ENCODE measurements around the gene ACADS. TPM values are rescaled to one million over a fixed set of nuclear protein-coding genes. Genes with fewer than 3 reads are reported as not detected.

ACADS gene
- total RNA-seq, 1 donor from 2014 or later = 7.2 TPM

GRCh38 chr12:120783197-120783596 is 57.6 kb downstream of the ACADS start:
- no peak for TF ChIP-seq CTCF (IDR thresholded peaks at IDR 0.05)
- H3K27me3 Mint-ChIP-seq (ENCODE audit: low read depth) = no peaks in the 10 kb centered on the region
- no peak for DNase-seq (ENCODE audit: low spot score)
- H3K27ac Mint-ChIP-seq (ENCODE audit: unreplicated experiment) = no peak overlapping the region
- peaks cover 5% of the 10 kb centered on the region for H3K4me1 Mint-ChIP-seq (ENCODE audit: low read depth)
- H3K9me3 Mint-ChIP-seq (ENCODE audit: low read depth) = no peaks in the 10 kb centered on the region
- H3K4me3 Mint-ChIP-seq (ENCODE audit: unreplicated experiment) = no peak overlapping the region
- H3K36me3 Mint-ChIP-seq (ENCODE audit: low read depth) = peaks cover 16% of the 10 kb centered on the region

- Mint-ChIP-seq H3K27me3 (ENCODE audit: low read depth) (no peaks in the 10 kb centered on the region), H3K36me3 (ENCODE audit: low read depth) (peaks cover 21% of the 10 kb centered on the region), H3K9me3 (ENCODE audit: low read depth) (no peaks in the 10 kb centered on the region)
Observed at GRCh38 chr12:120784804-120785203, 59.2 kb downstream of the ACADS start.

GRCh38 chr12:120787889-120788288 is 62.3 kb downstream of the ACADS start:
- DNase-seq (ENCODE audit: low spot score) = no peak
- no peak overlapping the region for H3K4me3 Mint-ChIP-seq (ENCODE audit: unreplicated experiment)
- H3K36me3 Mint-ChIP-seq (ENCODE audit: low read depth) = peaks cover 17% of the 10 kb centered on the region
- H3K9me3 Mint-ChIP-seq (ENCODE audit: low read depth) = no peaks in the 10 kb centered on the region
- TF ChIP-seq CTCF (IDR thresholded peaks at IDR 0.05) = no peak
- no peak overlapping the region for H3K27ac Mint-ChIP-seq (ENCODE audit: unreplicated experiment)
- no peaks in the 10 kb centered on the region for H3K27me3 Mint-ChIP-seq (ENCODE audit: low read depth)
- peaks cover 5% of the 10 kb centered on the region for H3K4me1 Mint-ChIP-seq (ENCODE audit: low read depth)

More at GRCh38 chr12:120784804-120785203, 59.2 kb downstream of the ACADS start:
- DNase-seq (ENCODE audit: low spot score) = no peak
- no peak for TF ChIP-seq CTCF (IDR thresholded peaks at IDR 0.05)
- no peak overlapping the region for H3K4me3 Mint-ChIP-seq (ENCODE audit: unreplicated experiment)
- H3K4me1 Mint-ChIP-seq (ENCODE audit: low read depth) = peaks cover 5% of the 10 kb centered on the region
- no peak overlapping the region for H3K27ac Mint-ChIP-seq (ENCODE audit: unreplicated experiment)

Other genes with a start within 250 kb of the ACADS start
- gene DYNLL1, start 229.7 kb upstream of the ACADS start, total RNA-seq = 317 to 550 TPM (median 322 TPM) in 3 replicates
- 16.2 to 22.9 TPM (median 19.8 TPM) in 3 replicates for gene COQ5, start 196.7 kb upstream of the ACADS start, total RNA-seq
- gene RNF10, start 191.5 kb upstream of the ACADS start, total RNA-seq = 136 to 138 TPM (median 136 TPM) in 3 replicates
- gene POP5, start 144.4 kb upstream of the ACADS start, total RNA-seq = 25.1 to 59.8 TPM (median 27.8 TPM) in 3 replicates
- not detected in 3 replicates for gene CABP1, start 85.2 kb upstream of the ACADS start, total RNA-seq
- gene MLEC, start 38.7 kb upstream of the ACADS start, total RNA-seq = 143 to 204 TPM (median 144 TPM) in 3 replicates
- 21.9 to 22.7 TPM (median 22.3 TPM) in 3 replicates for gene UNC119B, start 15.4 kb upstream of the ACADS start, total RNA-seq
- 45.7 to 53.6 TPM (median 51.3 TPM) in 3 replicates for gene SPPL3, start 178.5 kb downstream of the ACADS start, total RNA-seq